ENCODE measurements around the gene AK4. TPM values are rescaled to one million over a fixed set of nuclear protein-coding genes. Genes with fewer than 3 reads are reported as not detected.

AK4 gene
- total RNA-seq, 1 donor from 2014 or later: 169 TPM

- DNase-seq (ENCODE audit: low read depth): peak; percentile 99
These were observed 99.7 kb downstream of the AK4 start for GRCh38 chr1:65247419-65248359.

GRCh38 chr1:65250826-65251225 lies 102.8 kb downstream of the AK4 start:
- DNase-seq (ENCODE audit: low read depth): no peak

- peak; percentile 37 for DNase-seq (ENCODE audit: low read depth)
These were observed 105.9 kb downstream of the AK4 start for GRCh38 chr1:65253800-65254319.

- DNase-seq (ENCODE audit: low read depth): no peak
These were observed 106.5 kb downstream of the AK4 start for GRCh38 chr1:65254320-65255034.

GRCh38 chr1:65255035-65255655 lies 107.1 kb downstream of the AK4 start:
- DNase-seq (ENCODE audit: low read depth): peak; percentile 65

- DNase-seq (ENCODE audit: low read depth): no peak
These were observed 107.7 kb downstream of the AK4 start for GRCh38 chr1:65255656-65256050.

GRCh38 chr1:65256860-65257708 lies 109.1 kb downstream of the AK4 start:
- DNase-seq (ENCODE audit: low read depth): no peak

GRCh38 chr1:65258106-65258505 lies 110.1 kb downstream of the AK4 start:
- DNase-seq (ENCODE audit: low read depth): no peak

- DNase-seq (ENCODE audit: low read depth): no peak
These were observed 111.8 kb downstream of the AK4 start for GRCh38 chr1:65259816-65260215.

GRCh38 chr1:65260851-65261473 lies 113.0 kb downstream of the AK4 start:
- DNase-seq (ENCODE audit: low read depth): peak; percentile 89

- no peak for DNase-seq (ENCODE audit: low read depth)
These were observed 115.3 kb downstream of the AK4 start for GRCh38 chr1:65263286-65263685.

GRCh38 chr1:65264197-65264929 lies 116.4 kb downstream of the AK4 start:
- DNase-seq (ENCODE audit: low read depth): peak; percentile 47

- no peak for DNase-seq (ENCODE audit: low read depth)
These were observed 117.3 kb downstream of the AK4 start for GRCh38 chr1:65265296-65265650.

GRCh38 chr1:65265651-65266351 lies 117.8 kb downstream of the AK4 start:
- DNase-seq (ENCODE audit: low read depth): no peak

GRCh38 chr1:65266476-65266875 lies 118.5 kb downstream of the AK4 start:
- peak; percentile 27 for DNase-seq (ENCODE audit: low read depth)

- no peak for DNase-seq (ENCODE audit: low read depth)
These were observed 119.3 kb downstream of the AK4 start for GRCh38 chr1:65267271-65267670.

GRCh38 chr1:65267683-65268082 lies 119.7 kb downstream of the AK4 start:
- DNase-seq (ENCODE audit: low read depth): no peak

- DNase-seq (ENCODE audit: low read depth): no peak
These were observed 121.6 kb downstream of the AK4 start for GRCh38 chr1:65269612-65270011.

GRCh38 chr1:65276197-65276939 lies 128.4 kb downstream of the AK4 start:
- no peak for DNase-seq (ENCODE audit: low read depth)

Measured in renal cortical epithelial cell (primary cell).